Liver (tissue), 3 donors: ENCODE results near the gene MEF2A.

Experiments
- FOXA1 ChIP-seq: IDR thresholded peaks from 2 replicates; pipeline ENCODE4 v1.6.1; 2016; ENCODE audit warnings: antibody characterized with exemption
- HNF4A ChIP-seq, 2 donors: conservative IDR thresholded peaks; 2 replicates each; pipeline ENCODE4 v1.6.1; 2016; ENCODE audit warnings: antibody characterized with exemption in 2 of 2, mild to moderate bottlenecking in 2 of 2
- RAD21 ChIP-seq, 2 donors: IDR thresholded peaks; 2 replicates each; pipeline ENCODE4 v1.6.1; 2016; ENCODE audit warnings: antibody characterized with exemption in 2 of 2, mild to moderate bottlenecking in 2 of 2
- RXRA ChIP-seq, 2 donors: IDR thresholded peaks; 2 replicates each; pipeline ENCODE4 v1.6.1; 2017 to 2018; ENCODE audit warnings: antibody characterized with exemption in 2 of 2, mild to moderate bottlenecking in 1 of 2
- SP1 ChIP-seq: IDR thresholded peaks from 2 replicates; pipeline ENCODE4 v1.6.1; 2018; ENCODE audit warnings: antibody characterized with exemption, mild to moderate bottlenecking
- TF ChIP-seq, protein P1 (sequence below): fragments of 150-350 bp; IDR thresholded peaks from 2 replicates; pipeline ENCODE4 v1.5.1; 2017; ENCODE audit warnings: improper control_type of control experiment, low read depth, low read length; ENCODE audit not compliant: missing input control
- TF ChIP-seq, protein P2 (sequence below): IDR thresholded peaks from 2 replicates; pipeline ENCODE4 v1.6.1; 2016; ENCODE audit warnings: antibody characterized with exemption, mild to moderate bottlenecking
- TF ChIP-seq, protein P3 (sequence below): IDR thresholded peaks from 2 replicates; pipeline ENCODE4 v1.6.1; 2016; ENCODE audit warnings: antibody characterized with exemption
- TF ChIP-seq, protein P4 (sequence below): IDR thresholded peaks from 2 replicates; pipeline ENCODE4 v1.6.1; 2016; ENCODE audit warnings: antibody characterized with exemption
- donor health status: healthy.
- donor health status: healthy.

DNA sequence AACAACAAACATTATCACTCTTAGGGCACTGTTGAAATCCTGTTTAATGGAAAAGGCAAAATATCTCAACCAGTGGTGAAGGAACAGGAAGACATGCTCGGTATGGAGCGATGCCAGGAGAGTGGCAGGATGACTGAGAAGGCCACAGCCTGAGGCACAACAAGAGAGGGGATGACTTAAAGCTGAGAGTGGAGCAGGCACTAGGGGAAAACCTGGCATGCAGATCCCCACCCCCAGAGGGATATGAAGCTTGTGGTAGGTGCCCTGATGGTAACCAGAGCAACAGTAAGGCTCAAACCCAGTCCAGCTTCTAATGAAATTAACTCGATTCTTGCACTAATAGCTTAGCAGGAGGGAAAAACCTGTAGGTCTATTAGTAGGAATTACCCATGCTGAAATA is 127.0 kb downstream of the MEF2A start:
- TF ChIP-seq, protein P1, sequence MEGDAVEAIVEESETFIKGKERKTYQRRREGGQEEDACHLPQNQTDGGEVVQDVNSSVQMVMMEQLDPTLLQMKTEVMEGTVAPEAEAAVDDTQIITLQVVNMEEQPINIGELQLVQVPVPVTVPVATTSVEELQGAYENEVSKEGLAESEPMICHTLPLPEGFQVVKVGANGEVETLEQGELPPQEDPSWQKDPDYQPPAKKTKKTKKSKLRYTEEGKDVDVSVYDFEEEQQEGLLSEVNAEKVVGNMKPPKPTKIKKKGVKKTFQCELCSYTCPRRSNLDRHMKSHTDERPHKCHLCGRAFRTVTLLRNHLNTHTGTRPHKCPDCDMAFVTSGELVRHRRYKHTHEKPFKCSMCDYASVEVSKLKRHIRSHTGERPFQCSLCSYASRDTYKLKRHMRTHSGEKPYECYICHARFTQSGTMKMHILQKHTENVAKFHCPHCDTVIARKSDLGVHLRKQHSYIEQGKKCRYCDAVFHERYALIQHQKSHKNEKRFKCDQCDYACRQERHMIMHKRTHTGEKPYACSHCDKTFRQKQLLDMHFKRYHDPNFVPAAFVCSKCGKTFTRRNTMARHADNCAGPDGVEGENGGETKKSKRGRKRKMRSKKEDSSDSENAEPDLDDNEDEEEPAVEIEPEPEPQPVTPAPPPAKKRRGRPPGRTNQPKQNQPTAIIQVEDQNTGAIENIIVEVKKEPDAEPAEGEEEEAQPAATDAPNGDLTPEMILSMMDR = no peak
- TF ChIP-seq HNF4A (conservative IDR thresholded peaks at IDR 0.05) = no peak
- no peak for TF ChIP-seq RXRA (IDR thresholded peaks at IDR 0.05)
- TF ChIP-seq RAD21 (IDR thresholded peaks at IDR 0.05) = no peak
- no peak for TF ChIP-seq SP1
- TF ChIP-seq, protein P2, sequence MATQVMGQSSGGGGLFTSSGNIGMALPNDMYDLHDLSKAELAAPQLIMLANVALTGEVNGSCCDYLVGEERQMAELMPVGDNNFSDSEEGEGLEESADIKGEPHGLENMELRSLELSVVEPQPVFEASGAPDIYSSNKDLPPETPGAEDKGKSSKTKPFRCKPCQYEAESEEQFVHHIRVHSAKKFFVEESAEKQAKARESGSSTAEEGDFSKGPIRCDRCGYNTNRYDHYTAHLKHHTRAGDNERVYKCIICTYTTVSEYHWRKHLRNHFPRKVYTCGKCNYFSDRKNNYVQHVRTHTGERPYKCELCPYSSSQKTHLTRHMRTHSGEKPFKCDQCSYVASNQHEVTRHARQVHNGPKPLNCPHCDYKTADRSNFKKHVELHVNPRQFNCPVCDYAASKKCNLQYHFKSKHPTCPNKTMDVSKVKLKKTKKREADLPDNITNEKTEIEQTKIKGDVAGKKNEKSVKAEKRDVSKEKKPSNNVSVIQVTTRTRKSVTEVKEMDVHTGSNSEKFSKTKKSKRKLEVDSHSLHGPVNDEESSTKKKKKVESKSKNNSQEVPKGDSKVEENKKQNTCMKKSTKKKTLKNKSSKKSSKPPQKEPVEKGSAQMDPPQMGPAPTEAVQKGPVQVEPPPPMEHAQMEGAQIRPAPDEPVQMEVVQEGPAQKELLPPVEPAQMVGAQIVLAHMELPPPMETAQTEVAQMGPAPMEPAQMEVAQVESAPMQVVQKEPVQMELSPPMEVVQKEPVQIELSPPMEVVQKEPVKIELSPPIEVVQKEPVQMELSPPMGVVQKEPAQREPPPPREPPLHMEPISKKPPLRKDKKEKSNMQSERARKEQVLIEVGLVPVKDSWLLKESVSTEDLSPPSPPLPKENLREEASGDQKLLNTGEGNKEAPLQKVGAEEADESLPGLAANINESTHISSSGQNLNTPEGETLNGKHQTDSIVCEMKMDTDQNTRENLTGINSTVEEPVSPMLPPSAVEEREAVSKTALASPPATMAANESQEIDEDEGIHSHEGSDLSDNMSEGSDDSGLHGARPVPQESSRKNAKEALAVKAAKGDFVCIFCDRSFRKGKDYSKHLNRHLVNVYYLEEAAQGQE = no peak
- TF ChIP-seq, protein P3, sequence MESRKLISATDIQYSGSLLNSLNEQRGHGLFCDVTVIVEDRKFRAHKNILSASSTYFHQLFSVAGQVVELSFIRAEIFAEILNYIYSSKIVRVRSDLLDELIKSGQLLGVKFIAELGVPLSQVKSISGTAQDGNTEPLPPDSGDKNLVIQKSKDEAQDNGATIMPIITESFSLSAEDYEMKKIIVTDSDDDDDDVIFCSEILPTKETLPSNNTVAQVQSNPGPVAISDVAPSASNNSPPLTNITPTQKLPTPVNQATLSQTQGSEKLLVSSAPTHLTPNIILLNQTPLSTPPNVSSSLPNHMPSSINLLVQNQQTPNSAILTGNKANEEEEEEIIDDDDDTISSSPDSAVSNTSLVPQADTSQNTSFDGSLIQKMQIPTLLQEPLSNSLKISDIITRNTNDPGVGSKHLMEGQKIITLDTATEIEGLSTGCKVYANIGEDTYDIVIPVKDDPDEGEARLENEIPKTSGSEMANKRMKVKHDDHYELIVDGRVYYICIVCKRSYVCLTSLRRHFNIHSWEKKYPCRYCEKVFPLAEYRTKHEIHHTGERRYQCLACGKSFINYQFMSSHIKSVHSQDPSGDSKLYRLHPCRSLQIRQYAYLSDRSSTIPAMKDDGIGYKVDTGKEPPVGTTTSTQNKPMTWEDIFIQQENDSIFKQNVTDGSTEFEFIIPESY = no peak
- TF ChIP-seq, protein P4, sequence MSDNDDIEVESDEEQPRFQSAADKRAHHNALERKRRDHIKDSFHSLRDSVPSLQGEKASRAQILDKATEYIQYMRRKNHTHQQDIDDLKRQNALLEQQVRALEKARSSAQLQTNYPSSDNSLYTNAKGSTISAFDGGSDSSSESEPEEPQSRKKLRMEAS = no peak
- no peak for TF ChIP-seq FOXA1
